ENCODE measurements around the gene NDUFC2. TPM values are rescaled to one million over a fixed set of nuclear protein-coding genes. Genes with fewer than 3 reads are reported as not detected.

The NDUFC2 gene
- total and polyA plus RNA-seq, 2 of the 13 experiments (the other 11 are each of a cell fraction or from before 2014, with no cell fraction given), result 256 to 363 TPM

DNA sequence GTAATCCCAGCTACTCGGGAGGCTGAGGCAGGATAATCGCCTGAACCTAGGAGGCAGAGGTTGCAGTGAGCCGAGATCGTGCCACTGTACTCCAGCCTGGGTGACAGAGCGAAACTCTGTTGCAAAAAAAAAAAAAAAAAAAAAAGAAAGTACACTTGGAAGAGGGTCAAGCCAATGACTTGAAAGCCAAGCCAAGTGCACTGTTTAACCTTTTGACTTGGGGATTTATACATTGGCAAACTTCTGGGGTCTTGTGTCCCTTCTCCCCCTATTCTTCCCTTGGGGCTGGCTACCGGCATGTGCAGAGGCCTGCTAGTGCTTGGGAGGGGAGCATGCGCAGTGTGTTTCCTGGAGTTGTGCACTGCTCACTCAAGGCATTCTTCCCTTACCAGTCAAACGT is 30.3 kb downstream of the NDUFC2 start:
- H4K20me1 ChIP-seq (ENCODE audit: insufficient read depth, low read length), result no peaks in the 10 kb centered on the region
- no peaks in the 10 kb centered on the region for H3K36me3 ChIP-seq (replicated peaks in 1 of 2; ENCODE audit: control insufficient read depth in 1 of 2, insufficient read depth in 2 of 2, low read length in 2 of 2)
- H3K4me2 ChIP-seq (ENCODE audit: low read depth, low read length), result no peak overlapping the region
- 96% methylated on average over 8 of the region's 8 CpGs for WGBS (ENCODE audit: low lambda C conversion rate)
- no peak for ATAC-seq
- no peaks in the 10 kb centered on the region for H3K27me3 ChIP-seq (ENCODE audit: control insufficient read depth in 1 of 2, insufficient read depth in 2 of 2, low read length in 2 of 2)
- DNase-seq (ENCODE audit: low spot score), result no peak
- ChIA-PET POLR2A (interaction anchor here (0.7 to 4.5 kb wide), 5 partner anchors 8 to 57 kb away, joined by 3 to 23 read pairs (median 5); partner anchors contain the start of gene INTS4), CTCF (ENCODE audit: low intra/inter-chr PET ratio, low total read pairs) (no interaction called here)
- no peaks in the 10 kb centered on the region for H3K9me3 ChIP-seq (ENCODE audit: low read length)
- in situ Hi-C loops (cut with HindIII; ENCODE audit: extremely low pct_ligation_motif_present, low pct_unique_long_range_greater_than_20kb), result loop anchor here (5.0 kb wide), 1 partner anchor 42 kb away; no protein-coding TSS in a partner anchor
- H3K4me1 ChIP-seq (ENCODE audit: insufficient read depth, low read length), result peaks cover 77% of the 10 kb centered on the region
- H3K27ac ChIP-seq (ENCODE audit: extremely low read length, insufficient read depth, low read length), result no peak overlapping the region
- H2AFZ ChIP-seq (ENCODE audit: low read length), result no peak overlapping the region
- H3K9ac ChIP-seq (ENCODE audit: insufficient read depth, low read depth, low read length), result no peak overlapping the region
- intact Hi-C loops (cut with micrococcal nuclease; ENCODE audit: unreplicated experiment), result loop anchor here (5.0 kb wide), 1 partner anchor 137 kb away; no protein-coding TSS in a partner anchor
- no peak overlapping the region for H3K4me3 ChIP-seq (replicated peaks in 1 of 3; ENCODE audit: insufficient read depth in 1 of 3, low read depth in 2 of 3, low read length in 3 of 3)
- TF ChIP-seq RARA (CRISPR knock-in tag; IDR thresholded peaks at IDR 0.05) (no peak), ZNF350 (CRISPR knock-in tag; IDR thresholded peaks at IDR 0.05; ENCODE audit: borderline replicate concordance, low read depth) (no peak)
- BruUV-seq (replicated peaks), result no TSS peak
- no peak for FAIRE-seq
- H3K79me2 ChIP-seq (ENCODE audit: insufficient read depth, low read length), result no peaks in the 10 kb centered on the region

DNA sequence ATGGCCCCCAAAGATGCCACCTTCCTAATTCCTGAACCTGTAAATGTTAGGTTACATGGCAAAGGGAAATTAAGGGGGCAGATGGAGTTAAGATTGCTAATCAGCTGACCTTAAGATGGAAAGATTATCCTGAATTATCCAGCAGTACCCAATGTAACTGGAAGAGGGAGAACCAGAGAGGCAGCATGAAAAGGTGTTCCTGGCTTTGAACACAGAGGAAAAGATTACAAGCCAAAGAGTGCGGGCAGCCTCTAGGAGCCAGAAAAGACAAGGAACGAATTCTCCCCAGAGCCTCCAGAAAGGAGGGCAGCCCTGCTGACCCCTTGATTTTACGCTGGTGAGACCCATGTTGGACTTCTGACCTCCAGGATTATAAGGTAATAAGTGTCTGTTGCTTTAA is 31.1 kb downstream of the NDUFC2 start:
- ATAC-seq, result no peak
- in situ Hi-C loops (cut with HindIII; ENCODE audit: extremely low pct_ligation_motif_present, low pct_unique_long_range_greater_than_20kb), result loop anchor here (5.0 kb wide), 1 partner anchor 41 kb away; no protein-coding TSS in a partner anchor
- CTCF ChIA-PET (ENCODE audit: low intra/inter-chr PET ratio, low total read pairs), result interaction anchor here (1.1 kb wide), 1 partner anchor 30 kb away, joined by 3 read pairs; no protein-coding TSS in a partner anchor
- POLR2A ChIA-PET, result interaction anchor here (0.6 to 1.9 kb wide), 4 partner anchors 30 to 130 kb away, joined by 3 to 5 read pairs (median 4); partner anchors contain the start of gene INTS4
- FAIRE-seq, result no peak
- no peak overlapping the region for H3K4me3 ChIP-seq (replicated peaks in 1 of 3; ENCODE audit: insufficient read depth in 1 of 3, low read depth in 2 of 3, low read length in 3 of 3)
- no peak overlapping the region for H3K9ac ChIP-seq (ENCODE audit: insufficient read depth, low read depth, low read length)
- no peak overlapping the region for H2AFZ ChIP-seq (ENCODE audit: low read length)
- no peaks in the 10 kb centered on the region for H3K36me3 ChIP-seq (replicated peaks in 1 of 2; ENCODE audit: control insufficient read depth in 1 of 2, insufficient read depth in 2 of 2, low read length in 2 of 2)
- H3K4me1 ChIP-seq (ENCODE audit: insufficient read depth, low read length), result peaks cover 85% of the 10 kb centered on the region
- TF ChIP-seq RFX3 (CRISPR knock-in tag; IDR thresholded peaks at IDR 0.05) (no peak), SMC3 (IDR thresholded peaks at IDR 0.05; ENCODE audit: low read length) (peak; percentile 16; the same call in 1 of the 2 replicates)
- TF ChIP-seq, protein P1, sequence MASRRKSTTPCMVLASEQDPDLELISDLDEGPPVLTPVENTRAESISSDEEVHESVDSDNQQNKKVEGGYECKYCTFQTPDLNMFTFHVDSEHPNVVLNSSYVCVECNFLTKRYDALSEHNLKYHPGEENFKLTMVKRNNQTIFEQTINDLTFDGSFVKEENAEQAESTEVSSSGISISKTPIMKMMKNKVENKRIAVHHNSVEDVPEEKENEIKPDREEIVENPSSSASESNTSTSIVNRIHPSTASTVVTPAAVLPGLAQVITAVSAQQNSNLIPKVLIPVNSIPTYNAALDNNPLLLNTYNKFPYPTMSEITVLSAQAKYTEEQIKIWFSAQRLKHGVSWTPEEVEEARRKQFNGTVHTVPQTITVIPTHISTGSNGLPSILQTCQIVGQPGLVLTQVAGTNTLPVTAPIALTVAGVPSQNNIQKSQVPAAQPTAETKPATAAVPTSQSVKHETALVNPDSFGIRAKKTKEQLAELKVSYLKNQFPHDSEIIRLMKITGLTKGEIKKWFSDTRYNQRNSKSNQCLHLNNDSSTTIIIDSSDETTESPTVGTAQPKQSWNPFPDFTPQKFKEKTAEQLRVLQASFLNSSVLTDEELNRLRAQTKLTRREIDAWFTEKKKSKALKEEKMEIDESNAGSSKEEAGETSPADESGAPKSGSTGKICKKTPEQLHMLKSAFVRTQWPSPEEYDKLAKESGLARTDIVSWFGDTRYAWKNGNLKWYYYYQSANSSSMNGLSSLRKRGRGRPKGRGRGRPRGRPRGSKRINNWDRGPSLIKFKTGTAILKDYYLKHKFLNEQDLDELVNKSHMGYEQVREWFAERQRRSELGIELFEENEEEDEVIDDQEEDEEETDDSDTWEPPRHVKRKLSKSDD (CRISPR knock-in tag; IDR thresholded peaks at IDR 0.05; ENCODE audit: low read depth), result no peak
- no peaks in the 10 kb centered on the region for H3K79me2 ChIP-seq (ENCODE audit: insufficient read depth, low read length)
- no TSS peak for BruUV-seq (replicated peaks)
- H3K9me3 ChIP-seq (ENCODE audit: low read length), result no peaks in the 10 kb centered on the region
- 0 out of 2 replicates have a peak overlapping the region, but pooled peaks have one; percentile 13 for H3K4me2 ChIP-seq (ENCODE audit: low read depth, low read length)
- H3K27ac ChIP-seq (ENCODE audit: extremely low read length, insufficient read depth, low read length), result no peak overlapping the region
- no peaks in the 10 kb centered on the region for H4K20me1 ChIP-seq (ENCODE audit: insufficient read depth, low read length)
- H3K27me3 ChIP-seq (ENCODE audit: control insufficient read depth in 1 of 2, insufficient read depth in 2 of 2, low read length in 2 of 2), result no peaks in the 10 kb centered on the region
- 69% methylated on average over 3 of the region's 3 CpGs for WGBS (ENCODE audit: low lambda C conversion rate)
- intact Hi-C loops (cut with micrococcal nuclease; ENCODE audit: unreplicated experiment), result loop anchor here (5.0 kb wide), 1 partner anchor 136 kb away; no protein-coding TSS in a partner anchor
- no peak for DNase-seq (ENCODE audit: low spot score)
